Measurements from ENCODE around the gene OTUB2.

- TF ChIP-seq CTCF (IDR thresholded peaks at IDR 0.05), result no peak
- TF ChIP-seq EP300 (IDR thresholded peaks at IDR 0.05), result no peak
- no peak for TF ChIP-seq POLR2A (IDR thresholded peaks at IDR 0.05)
- TF ChIP-seq POLR2AphosphoS5 (IDR thresholded peaks at IDR 0.05), result no peak
These were observed 3.4 kb upstream of the OTUB2 start for GRCh38 chr14:94022532-94023411.
